ENCODE results near the gene ATL2.

- TF ChIP-seq CTCF (IDR thresholded peaks at IDR 0.05) (no peak), ZFX (IDR thresholded peaks at IDR 0.05; ENCODE audit: borderline replicate concordance) (no peak)
Observed at GRCh38 chr2:38406597-38407110, 29.6 kb upstream of the ATL2 start.
